Activated CD4-positive, alpha-beta T cell treated with anti-CD3 and anti-CD28 coated beads for 1 hour (primary cell): ENCODE results near the gene CCT3.

Experiments
- DNase-seq: peaks from one replicate; pipeline ENCODE4 v3.0.0-alpha.2; 2020

CCT3 gene

GRCh38 chr1:156319664-156320063 is 18.4 kb downstream of the CCT3 start:
- DNase-seq: no peak

GRCh38 chr1:156316909-156317308 is 21.2 kb downstream of the CCT3 start:
- no peak for DNase-seq

GRCh38 chr1:156310962-156311361 is 27.1 kb downstream of the CCT3 start:
- DNase-seq: no peak

GRCh38 chr1:156308078-156308477 is 30.0 kb downstream of the CCT3 start:
- no peak for DNase-seq

- DNase-seq: no peak
These were observed 32.9 kb downstream of the CCT3 start for GRCh38 chr1:156305215-156305614.

GRCh38 chr1:156303241-156303640 is 34.9 kb downstream of the CCT3 start:
- DNase-seq: no peak

GRCh38 chr1:156298852-156299357 is 39.2 kb downstream of the CCT3 start, which contains the start of gene VHLL:
Gene VHLL (minus strand): TSS chr1:156299307. CDS start chr1:156299189, 118 bp downstream.
- no peak for DNase-seq

GRCh38 chr1:156295391-156295947 is 42.6 kb downstream of the CCT3 start, which contains the start of gene GLMP:
Gene GLMP (minus strand): TSS chr1:156295679. CDS start chr1:156295645, 34 bp downstream.
- peak; percentile 31 for DNase-seq

GRCh38 chr1:156293895-156294294 is 44.2 kb downstream of the CCT3 start:
- no peak for DNase-seq

- DNase-seq: no peak
These were observed 45.0 kb downstream of the CCT3 start for GRCh38 chr1:156293098-156293434.

GRCh38 chr1:156291226-156292061 is 46.6 kb downstream of the CCT3 start:
- no peak for DNase-seq

- DNase-seq: no peak
These were observed 48.2 kb downstream of the CCT3 start for GRCh38 chr1:156289857-156290256.

- DNase-seq: no peak
These were observed 52.0 kb downstream of the CCT3 start for GRCh38 chr1:156286061-156286460.

GRCh38 chr1:156285437-156285836 is 52.7 kb downstream of the CCT3 start:
- DNase-seq: no peak

- DNase-seq: no peak
These were observed 53.3 kb downstream of the CCT3 start for GRCh38 chr1:156284757-156285156.

GRCh38 chr1:156284112-156284511 is 54.0 kb downstream of the CCT3 start, which contains the start of gene TMEM79:
Gene TMEM79 (plus strand): TSS chr1:156284325. CDS start chr1:156285227, 902 bp downstream.
- no peak for DNase-seq

- no peak for DNase-seq
These were observed 54.6 kb downstream of the CCT3 start for GRCh38 chr1:156283521-156283920.

GRCh38 chr1:156282479-156283222 is 55.4 kb downstream of the CCT3 start, which contains the start of gene SMG5:
Gene SMG5 (minus strand): TSS chr1:156282825. CDS start chr1:156282680, 145 bp downstream.
- DNase-seq: peak; percentile 93

- no peak for DNase-seq
These were observed 56.2 kb downstream of the CCT3 start for GRCh38 chr1:156281693-156282478.

- no peak for DNase-seq
These were observed 56.8 kb downstream of the CCT3 start for GRCh38 chr1:156281281-156281680.

- no peak for DNase-seq
These were observed 58.3 kb downstream of the CCT3 start for GRCh38 chr1:156279837-156280236.

- no peak for DNase-seq
These were observed 61.1 kb downstream of the CCT3 start for GRCh38 chr1:156276966-156277381.
